Activated gamma-delta T cell (primary cell): Measurements from ENCODE around the gene KCNH6.

Source experiments
- DNase-seq: peaks from one replicate; lab custom pipeline; 2025; lab: John Stamatoyannopoulos, UW

Gene KCNH6

DNA sequence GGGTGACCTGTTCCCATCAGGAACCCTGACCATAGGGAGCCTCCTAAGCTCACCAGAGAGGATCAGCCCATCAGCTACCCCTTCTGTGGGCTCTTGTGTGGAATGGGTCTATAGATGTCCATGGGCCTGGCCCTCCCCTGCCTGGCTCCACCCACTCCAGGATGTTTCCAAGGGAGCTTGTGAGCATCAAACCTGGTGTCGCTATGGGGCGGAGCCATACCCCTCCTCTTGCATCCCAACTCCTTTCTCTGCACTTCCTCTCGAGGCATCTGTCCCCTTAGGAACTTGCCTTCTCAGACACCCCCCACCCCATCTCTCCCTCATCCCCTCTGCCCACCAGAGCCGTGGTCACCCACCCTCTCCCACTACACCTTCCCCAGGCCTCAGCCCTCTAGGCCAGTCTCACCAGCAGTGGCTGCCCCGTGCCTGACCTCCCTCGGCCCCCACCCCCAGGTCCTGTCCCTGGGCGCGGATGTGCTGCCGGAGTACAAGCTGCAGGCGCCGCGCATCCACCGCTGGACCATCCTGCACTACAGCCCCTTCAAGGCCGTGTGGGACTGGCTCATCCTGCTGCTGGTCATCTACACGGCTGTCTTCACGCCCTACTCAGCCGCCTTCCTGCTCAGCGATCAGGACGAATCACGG is 10.4 kb downstream of the KCNH6 start:
- DNase-seq, result no peak

DNA sequence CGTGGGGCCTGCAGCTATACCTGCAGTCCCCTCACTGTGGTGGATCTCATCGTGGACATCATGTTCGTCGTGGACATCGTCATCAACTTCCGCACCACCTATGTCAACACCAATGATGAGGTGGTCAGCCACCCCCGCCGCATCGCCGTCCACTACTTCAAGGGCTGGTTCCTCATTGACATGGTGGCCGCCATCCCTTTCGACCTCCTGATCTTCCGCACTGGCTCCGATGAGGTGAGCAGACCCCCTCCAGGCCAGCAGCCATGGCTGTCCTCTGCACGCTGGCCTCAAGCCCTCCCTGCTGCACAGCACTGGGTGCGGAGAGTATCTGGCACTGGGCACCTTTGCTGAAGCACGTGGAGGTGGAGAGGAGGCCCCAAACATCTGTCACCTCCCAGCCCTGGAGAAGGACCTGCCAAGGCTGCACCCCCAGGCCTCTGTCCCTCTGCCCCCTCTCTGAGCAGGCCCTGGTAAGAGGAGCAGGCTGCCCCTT is 11.0 kb downstream of the KCNH6 start:
- DNase-seq, result no peak

DNA sequence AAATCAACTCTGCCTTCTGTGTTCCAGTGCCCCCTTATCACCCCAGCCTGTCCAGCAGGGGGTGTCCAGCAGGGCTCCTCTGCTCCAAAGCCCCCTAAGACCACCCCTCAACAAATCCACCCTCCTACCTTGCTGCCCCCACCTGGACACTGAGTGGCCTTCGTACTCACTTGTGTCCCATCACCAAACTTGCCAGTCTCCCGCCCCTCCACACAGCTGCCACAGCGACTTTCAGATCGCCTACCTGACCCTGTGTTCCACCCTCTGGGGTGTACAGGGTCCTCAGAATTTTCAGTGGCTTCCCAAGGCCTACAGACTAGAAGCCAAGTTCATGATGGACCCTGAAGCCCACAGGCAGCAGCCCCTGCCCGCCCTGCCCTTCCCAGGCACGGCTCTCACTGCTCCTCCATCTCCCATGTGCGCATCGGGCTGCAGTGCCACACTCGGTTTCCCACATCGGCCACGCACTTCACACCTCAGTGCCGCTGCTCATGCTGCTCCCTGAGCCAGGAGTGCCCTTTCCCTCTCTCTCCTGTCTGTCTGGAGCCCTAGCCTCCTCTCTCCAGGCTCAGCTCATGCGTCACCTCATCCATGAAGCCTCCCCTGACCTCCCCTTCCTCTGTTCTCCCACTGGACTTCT is 11.8 kb downstream of the KCNH6 start:
- DNase-seq, result no peak

DNA sequence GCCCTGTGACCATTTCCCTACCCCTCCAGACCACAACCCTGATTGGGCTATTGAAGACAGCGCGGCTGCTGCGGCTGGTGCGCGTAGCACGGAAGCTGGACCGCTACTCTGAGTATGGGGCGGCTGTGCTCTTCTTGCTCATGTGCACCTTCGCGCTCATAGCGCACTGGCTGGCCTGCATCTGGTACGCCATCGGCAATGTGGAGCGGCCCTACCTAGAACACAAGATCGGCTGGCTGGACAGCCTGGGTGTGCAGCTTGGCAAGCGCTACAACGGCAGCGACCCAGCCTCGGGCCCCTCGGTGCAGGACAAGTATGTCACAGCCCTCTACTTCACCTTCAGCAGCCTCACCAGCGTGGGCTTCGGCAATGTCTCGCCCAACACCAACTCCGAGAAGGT is 12.5 kb downstream of the KCNH6 start:
- DNase-seq, result no peak

DNA sequence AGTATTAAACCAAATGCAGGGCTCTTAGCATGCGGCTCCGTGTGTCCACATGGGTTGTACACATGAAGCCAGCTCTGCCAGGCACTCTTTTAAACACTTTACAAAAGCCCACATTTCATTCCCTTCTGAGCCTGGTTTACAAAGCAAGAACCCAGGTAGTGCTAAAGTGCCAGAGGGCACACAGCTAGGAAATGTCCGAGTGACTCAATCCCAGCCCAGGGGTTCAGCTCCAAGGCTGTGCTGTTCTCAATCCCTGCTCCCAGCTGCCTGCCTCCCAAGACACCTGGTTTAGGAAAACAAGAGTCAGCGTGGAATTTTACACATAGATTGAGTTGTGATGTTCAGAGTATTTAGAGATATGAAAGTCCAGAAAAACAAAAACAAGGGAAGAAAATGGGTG is 13.8 kb downstream of the KCNH6 start:
- no peak for DNase-seq

DNA sequence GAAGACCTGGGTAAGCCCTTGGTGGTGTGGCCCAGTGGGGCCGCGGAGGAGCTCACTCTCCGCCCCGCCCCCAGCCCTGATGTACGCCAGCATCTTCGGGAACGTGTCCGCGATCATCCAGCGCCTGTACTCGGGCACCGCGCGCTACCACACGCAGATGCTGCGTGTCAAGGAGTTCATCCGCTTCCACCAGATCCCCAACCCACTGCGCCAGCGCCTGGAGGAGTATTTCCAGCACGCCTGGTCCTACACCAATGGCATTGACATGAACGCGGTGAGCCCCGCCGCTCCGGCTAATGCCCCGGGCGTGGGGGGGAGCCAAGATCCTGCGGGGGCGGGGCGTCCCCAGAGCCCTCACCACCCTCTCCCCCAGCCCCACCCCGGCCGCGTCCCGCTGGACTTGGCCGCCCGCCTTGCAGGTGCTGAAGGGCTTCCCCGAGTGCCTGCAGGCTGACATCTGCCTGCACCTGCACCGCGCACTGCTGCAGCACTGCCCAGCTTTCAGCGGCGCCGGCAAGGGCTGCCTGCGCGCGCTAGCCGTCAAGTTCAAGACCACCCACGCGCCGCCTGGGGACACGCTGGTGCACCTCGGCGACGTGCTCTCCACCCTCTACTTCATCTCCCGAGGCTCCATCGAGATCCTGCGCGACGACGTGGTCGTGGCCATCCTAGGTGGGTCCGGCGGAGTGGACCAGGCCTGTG is 15.0 kb downstream of the KCNH6 start:
- DNase-seq, result no peak

DNA sequence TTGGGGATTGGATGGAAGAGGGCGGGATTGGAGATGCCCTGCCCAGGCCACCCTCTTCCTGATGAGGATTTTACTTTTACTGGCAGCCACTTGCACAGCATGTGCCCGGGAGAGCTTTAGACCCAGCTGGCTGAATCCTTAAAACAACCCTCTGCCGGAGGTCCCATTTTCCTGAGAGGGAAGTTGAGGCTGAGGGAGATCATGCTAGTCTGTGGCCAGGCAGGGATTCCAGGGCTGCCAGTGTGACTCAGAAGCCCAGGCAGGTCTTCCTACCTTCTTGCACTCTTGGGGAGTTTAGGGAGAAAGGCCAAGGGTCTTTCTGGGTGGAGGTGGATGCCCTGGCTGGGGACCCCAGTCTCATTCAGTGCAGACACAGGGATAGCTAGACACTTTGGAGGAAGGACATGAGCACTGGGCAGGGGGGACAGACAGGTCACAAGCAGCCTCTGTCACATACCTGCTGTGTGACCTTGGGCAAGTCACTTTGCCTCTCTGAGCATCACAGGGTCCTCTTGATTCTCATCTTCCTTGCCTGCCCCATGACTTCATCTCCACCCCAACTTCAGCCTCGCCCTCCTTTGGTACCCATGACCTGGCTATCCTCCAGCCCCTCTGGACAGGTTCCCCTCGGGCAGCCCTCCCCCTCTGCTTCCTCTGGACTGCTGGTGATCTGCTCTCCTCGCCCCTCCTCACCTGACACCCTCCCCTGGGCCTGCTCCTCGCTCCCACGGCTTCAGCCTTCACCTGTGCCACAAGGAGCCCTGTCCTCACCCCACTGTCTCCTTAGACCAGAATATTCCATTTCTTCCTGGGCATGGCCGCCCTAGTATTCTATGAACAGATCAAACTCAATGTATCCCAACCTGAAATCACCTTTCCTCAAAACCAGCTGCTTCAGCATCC is 15.8 kb downstream of the KCNH6 start:
- no peak for DNase-seq

DNA sequence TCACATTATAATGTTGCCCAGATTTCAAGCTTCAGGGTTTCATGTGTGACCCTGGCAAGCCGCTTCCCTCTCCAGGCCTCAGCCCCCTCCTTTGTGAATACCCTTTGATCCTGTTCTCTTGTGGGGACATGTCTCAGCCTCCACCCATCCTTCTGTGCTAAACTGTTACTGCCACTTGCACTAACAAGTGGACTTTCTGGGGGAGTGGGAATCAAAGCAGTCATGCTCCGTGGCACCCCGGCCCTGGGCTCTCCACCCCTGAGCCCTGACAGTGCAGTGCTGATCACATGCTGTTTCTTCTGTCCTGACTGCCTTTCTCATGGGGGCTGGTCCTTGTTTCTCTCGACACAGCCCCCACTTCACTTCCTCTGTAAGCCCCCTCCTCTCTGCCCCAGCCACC is 17.4 kb downstream of the KCNH6 start:
- no peak for DNase-seq

DNA sequence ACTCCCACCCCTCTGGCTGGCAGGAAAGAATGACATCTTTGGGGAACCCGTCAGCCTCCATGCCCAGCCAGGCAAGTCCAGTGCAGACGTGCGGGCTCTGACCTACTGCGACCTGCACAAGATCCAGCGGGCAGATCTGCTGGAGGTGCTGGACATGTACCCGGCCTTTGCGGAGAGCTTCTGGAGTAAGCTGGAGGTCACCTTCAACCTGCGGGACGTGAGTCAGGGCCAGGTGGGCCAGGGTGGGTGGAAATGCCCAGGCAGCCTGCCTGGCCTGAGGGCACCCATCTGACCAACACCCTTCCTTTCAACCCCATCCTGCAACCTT is 19.0 kb downstream of the KCNH6 start:
- DNase-seq, result no peak

DNA sequence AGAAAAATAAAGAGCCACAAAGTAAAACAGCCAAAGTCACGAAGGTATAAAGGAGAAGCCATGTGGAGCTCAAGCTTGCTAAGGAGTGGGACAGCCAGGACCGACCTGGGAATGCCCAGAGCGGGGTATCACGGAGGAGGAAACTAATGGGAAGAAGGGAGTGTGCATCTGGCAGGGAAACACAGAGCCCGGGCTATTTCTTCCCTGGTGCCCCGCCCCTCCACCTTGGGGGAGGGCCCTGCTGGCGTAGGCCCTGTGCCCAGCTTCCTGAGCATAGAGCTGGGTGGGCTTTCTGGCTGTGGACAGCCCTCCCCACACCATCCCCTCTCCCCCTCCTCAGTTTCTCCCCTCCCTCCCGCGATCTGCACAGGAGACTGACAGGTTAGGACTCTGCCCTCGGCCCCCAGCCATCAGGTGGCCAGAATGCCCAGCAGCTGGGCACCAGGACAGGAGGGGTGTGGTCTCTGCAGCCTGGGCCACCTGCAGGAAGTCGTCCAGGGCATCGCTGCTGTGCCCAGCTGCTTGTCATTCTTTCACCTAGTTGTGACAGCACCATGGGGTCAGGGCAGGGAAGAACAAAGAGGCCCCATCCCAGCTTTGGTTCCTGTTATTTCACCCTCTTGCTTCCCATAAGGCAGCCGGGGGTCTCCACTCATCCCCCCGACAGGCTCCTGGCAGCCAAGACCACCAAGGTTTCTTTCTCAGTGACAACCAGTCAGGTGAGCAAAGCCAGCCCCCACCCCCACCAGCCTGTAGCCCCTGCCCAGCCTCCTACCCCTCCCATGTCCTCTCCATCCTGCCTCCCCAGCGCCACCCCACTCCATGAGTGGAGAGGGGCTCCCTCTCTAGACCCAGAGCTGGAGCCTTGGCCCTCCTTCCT is 20.0 kb downstream of the KCNH6 start:
- DNase-seq, result no peak

DNA sequence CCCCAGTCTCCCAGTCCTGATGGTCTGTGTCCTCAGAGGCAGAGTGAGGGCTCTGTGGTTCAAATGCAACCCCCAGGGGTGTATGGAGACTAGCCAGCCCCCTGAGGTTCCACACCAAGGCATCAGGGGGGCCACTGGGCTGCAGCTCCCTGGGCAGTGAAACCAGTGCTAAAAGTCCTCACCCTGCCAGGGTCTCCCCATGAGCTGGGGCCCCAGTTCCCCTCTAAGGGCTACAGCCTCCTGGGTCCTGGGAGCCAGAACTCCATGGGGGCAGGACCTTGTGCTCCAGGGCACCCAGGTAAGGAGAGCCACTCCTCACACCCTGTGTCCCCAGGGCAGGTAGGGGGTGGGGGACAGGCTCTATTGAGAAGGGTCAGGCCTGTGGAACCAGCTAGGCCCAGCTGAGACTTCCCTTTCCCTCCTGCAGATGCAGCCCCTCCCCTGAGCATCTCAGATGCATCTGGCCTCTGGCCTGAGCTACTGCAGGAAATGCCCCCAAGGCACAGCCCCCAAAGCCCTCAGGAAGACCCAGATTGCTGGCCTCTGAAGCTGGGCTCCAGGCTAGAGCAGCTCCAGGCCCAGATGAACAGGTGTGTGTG is 20.8 kb downstream of the KCNH6 start:
- DNase-seq, result no peak

DNA sequence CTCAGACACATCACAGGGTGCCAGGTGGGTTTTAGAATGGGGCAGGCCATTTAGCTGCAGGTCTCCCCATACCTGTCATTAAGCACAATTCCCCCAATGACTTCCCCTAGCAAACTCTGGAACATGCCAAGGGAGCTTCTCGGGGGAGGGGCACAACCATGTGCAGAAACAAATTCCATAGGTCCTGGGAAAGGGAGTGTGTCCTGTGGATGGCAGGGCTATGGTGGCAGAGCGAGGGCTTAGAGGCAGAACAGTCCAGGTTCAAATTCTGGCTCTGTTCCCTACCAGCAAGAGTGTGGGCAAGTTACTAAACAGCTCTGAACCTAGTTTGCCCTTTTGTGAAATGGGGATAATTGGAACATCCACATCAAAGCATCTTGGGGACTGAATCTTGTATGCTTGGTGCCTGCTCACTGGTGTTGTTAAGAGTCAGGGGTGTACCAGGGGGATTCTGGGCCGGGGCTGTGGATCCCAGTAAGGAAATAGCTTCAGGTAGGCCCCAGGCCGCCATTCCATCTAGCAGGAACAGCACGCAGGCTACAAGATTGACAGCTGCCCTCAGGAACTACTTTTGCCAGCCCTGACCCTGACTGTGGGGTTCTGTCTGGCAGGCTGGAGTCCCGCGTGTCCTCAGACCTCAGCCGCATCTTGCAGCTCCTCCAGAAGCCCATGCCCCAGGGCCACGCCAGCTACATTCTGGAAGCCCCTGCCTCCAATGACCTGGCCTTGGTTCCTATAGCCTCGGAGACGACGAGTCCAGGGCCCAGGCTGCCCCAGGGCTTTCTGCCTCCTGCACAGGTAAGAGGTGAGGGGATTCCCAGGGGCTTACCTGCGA is 21.5 kb downstream of the KCNH6 start:
- DNase-seq, result no peak

DNA sequence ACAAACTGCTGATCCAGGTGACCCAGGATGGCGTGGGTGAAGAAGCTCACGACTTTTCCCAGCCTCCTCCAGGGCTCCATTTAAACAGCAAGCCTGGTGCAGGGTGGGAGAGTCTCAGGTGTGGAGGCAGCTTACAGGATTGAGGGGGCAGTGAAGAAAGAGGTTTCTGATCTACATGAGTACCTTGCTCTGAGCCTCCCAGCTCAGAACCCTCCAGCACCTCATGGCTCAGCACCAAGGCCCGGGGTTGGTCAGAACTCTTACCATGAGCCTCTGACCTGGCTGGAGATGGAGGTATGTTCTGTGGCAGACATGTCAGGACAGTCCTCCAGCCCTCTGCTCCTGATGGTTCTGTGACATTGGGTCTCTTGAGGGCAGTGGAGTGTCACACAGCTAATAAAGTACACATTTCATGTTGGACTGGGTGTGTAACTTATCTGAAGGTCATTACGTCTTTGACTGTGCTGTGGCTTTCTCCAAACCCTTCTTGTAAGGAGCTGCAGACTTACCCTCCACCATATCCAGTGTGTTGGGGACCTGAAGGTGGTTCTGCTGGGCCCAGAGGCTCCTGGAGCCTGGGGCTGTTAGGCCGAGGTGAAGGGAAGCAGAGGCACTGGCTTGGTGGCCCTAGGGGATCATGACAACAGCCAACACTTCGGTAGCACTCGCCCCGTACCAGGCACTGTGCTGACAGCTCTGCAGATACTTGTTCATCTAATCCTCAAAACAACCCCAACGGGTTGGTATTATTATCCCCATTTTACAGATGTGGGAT is 23.3 kb downstream of the KCNH6 start:
- no peak for DNase-seq

DNA sequence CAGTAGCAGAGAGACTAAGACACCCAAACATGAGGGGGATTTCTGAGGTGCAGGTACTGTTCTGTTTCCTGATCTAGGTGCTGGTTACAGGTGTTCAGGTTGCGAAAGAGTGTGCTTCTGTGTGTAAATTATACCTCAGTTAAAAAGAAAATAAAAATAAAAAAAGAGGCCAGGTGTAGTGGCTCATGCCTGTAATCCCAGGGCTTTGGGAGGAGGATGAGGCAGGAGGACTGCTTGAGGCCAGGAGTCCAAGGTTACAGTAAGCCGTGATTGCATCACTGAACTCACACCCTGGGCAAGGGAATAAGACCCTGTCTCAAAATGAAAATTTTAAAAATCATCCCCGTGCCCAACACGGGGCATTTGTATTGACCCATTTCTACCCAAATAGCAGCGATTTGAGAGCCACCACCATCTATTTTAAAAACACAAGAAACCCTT is 23.9 kb downstream of the KCNH6 start:
- DNase-seq, result no peak

DNA sequence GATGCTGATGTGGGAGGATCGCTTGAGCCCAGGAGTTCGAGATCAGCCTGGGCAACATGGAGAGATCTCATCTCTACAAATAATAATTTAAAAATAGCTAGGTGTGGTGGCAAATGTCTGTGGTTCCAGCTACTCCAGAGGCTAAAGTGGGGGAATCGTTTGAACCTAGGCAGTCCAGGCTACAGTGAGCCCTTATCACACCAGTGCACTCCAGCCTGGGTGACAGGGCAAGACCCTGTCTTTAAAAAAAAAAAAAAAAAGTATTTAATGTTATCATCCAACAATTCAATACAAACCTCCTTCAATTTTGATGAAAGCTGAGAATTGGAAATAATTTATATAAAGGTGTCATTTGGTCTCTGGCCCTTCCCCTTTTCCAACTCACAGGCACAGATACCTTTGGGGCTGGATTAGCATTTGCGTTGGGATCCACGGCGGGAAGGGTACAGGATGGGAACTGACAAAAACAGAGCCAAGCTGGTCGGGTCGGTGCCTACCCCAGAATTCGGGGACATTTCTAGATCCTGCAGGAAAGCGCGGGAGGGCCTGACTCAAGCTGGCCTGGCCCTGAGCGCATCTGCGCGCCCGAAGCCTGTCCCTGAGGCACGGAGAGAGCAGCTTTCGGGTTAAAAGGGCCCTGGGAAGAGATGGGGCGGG is 26.3 kb downstream of the KCNH6 start:
- no peak for DNase-seq

DNA sequence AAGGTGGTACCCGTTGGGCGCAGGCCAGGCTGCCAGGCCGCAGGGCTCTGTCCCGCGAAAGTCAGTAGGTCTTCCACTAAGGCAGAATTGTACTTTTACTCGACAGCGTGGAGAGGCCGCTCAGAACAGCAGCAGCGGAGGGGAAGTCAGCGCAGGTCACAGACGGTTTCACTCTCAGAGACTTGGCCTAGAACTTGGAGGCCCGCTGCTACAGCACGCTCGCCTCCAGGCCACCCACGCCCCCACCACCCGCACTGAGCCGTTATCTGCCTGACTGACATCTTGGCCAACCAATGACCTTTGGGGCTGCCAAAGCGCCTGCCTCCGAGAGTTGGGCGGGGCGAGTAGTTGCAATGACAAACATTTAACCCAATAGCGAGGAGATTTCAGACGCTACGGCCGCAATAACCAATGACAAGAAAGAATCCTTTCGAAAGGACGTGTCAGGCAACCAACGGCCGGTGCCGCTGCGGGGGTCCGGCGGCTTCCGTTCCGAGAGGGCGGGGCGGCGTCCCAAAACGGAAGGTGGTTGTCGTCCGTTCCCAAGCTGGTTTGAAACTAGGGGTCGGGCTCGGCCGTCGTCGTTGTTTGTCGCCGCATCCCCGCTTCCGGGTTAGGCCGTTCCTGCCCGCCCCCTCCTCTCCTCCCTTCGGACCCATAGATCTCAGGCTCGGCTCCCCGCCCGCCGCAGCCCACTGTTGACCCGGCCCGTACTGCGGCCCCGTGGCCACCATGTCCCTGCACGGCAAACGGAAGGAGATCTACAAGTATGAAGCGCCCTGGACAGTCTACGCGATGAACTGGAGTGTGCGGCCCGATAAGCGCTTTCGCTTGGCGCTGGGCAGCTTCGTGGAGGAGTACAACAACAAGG is 27.0 kb downstream of the KCNH6 start, which contains the start of gene DCAF7:
DCAF7 (plus strand) TSS at position 532 of the 871 bp plus-strand sequence; CDS start at position 733, 201 bp downstream.
- DNase-seq, result peak; percentile 95
